Islet precursor cell (in vitro differentiated cells): Measurements from ENCODE around the gene CT47B1.
A peak's percentile ranks its signal among the peaks of the same experiment; 100 is the strongest.
"Not testable (repeated sequence)": the region's sequence is repeated elsewhere in the genome, so short reads cannot be mapped to it uniquely, and the experiment has no call there.

Experiments
- DNase-seq: peaks from one replicate; pipeline ENCODE4 v3.0.0-alpha.2; 2018

The CT47B1 gene

DNA sequence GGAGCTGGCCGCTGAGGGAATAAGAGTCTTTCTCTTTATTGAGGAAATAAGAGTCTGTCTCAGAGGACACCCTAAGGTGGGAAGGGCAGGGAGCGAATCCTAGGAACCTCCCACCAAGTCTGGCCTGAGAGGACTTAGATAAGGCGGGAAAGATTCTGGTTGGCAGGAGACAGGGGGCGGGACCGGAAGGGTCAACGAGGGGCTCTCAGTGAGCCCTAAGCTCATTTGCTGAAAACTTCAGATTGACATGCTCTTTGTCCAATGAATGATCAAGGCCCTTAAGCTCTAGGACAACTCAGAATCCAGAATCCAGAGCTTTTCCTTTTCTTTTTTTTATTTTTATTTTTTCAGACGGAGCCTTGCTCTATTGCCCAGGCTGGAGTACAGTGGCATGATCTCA is at the start of gene CT47B1:
TSS of gene CT47B1 (minus strand) at position 101 of the 400 bp plus-strand sequence. CDS start 196 bp downstream, outside the sequence.
- DNase-seq, result not testable (repeated sequence)

DNA sequence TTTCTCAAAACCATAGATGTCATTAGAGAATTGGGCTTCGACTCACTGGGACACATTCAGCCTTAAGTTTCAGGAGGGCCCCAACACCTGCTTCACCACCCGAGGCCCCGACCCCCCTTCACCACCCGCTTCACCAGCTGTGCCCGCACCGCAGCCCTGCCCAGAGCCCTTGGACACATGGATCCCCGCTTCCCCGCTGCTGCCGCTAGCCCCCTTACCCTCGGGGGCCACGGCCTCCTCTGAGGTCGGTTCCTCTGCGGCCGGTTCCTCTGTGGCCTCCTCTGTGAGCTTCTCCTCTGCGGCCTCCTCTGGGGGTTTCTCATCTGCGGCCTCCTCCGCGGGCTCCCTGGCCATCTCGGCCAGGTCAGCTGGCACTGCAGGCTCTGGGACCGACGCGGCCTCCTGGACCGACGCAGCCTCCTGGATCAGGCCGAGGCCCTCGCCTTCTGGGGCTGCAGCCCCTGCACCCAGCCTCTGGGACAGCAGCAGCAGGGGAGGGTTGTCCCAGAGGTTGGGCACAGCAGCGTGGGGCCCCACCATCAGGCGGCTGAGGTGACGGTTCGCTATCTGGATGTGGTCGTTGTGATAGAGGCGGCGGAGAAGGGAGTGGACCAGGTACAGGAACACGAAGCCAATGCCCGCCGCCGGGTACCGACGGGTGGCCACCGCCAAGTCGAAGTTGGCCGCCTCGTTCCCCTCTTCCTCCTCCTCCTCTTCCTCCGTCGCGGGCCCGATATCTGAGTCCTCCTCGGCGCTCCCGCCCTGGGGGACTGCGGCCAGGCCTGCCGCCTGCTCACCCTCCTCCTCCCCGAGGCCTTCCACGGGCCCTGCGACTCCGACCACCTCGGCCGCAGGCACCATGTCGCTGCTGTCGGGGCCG is 748 bp downstream of the CT47B1 start:
- no peak for DNase-seq

DNA sequence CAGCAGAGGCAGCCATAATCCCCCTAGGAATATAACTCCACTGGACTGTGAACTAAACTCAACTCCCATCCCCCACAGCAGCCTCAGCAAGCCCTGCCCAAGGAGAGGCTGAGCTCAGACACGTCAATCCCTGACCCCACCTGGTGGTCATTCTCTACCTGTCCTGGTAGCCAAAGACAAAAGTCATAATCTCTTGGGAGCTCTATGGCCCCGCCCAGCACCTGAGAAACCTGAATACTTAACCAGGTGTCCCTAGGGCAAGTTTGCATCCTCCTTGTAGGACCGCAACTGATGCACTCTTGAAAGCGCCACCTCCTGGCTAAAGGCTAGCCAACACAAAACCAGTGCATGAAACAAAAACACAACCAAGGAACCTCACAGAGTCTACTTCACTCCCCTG is 18.4 kb downstream of the CT47B1 start:
- peak; percentile 61 for DNase-seq

DNA sequence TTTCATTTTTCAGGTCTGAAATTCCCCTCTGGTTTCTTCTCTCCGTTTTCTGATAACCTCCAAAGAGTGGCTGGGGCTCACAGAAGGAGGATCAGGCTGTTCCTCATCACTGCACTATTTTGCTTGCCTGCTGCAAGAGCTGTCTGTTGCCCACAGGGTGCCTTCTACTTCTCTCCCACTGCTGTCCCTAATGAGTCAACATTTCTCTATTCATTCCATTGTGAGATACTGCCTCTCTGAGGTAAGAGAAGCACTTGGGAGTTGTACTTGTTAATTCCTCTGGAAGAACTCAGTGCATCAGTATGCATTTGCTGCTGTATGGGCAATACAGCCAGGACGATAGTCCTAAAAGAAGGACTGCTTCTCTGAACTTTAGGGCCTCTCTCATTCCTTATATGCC is 34.8 kb downstream of the CT47B1 start:
- DNase-seq, result no peak

DNA sequence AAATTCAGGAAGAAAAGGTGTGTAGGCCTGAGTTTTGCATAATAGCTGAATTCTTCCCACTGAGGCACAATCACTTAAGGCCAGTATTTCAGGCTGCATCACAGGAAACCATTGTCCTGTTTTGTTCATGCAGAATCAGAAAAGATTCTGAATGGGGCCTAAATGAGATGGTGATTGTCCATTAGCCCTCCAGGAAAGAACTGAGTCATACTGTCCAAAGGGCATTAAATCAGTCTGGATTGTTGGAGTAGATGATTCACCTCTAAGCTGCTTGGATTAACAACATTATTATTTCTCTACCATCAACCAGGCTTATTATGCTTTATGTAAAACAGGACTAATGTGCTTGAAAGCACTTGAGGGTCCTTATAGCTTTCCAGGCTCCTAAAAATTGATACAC is 36.2 kb downstream of the CT47B1 start:
- no peak for DNase-seq

DNA sequence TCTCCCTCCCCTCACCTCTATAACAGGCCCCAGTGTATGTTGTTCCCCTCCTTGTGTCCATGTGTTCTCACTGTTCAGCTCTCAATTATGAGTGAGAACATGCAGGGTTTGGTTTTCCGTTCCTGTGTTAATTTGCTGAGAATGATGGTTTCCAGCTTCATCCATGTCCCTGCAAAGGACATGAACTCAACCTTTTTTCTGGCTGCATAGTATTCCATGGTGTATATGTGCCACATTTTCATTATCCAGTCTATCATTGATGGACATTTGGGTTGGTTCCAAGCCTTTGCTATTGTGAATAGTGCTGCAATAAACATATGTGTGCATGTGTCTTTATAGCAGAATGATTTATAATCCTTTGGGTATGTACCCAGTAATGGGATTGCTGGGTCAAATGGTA is 48.5 kb downstream of the CT47B1 start:
- DNase-seq, result not testable (repeated sequence)

DNA sequence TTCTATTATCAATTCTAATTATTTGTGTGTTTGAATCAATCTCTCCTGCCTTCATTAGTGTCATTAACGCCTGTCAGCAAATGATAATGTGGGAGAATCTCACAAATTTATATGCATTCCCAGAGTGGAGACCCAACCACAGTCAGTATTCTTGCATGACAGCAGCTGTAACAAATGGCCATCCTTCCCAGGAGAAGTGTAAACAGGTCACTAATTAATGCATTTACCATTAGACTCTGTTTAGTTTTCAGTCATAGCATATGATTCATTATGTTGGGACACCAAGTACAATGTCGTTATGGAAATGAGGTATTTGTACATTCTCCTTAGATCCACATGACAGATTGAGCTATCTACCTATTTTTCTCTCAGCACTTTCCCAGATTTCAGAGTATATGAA is 50.5 kb downstream of the CT47B1 start:
- no peak for DNase-seq

DNA sequence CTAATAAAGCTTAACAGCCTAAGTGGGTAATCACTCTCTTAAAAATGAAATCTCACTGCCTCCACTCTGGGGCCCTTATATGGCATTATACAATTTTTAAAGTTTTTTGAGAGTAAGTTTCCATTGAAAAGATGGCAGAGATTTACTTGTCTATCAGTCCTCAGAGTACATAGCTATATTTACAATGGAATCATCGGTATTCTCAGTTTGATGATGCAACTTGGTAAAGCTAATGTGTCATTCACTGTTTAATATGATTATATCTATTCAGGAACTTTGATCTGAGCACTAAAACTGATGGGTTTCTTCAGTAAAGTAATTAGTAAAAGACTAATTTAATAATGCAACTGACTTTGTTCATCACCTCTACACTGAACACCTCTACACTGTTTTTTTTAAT is 51.6 kb downstream of the CT47B1 start:
- no peak for DNase-seq

DNA sequence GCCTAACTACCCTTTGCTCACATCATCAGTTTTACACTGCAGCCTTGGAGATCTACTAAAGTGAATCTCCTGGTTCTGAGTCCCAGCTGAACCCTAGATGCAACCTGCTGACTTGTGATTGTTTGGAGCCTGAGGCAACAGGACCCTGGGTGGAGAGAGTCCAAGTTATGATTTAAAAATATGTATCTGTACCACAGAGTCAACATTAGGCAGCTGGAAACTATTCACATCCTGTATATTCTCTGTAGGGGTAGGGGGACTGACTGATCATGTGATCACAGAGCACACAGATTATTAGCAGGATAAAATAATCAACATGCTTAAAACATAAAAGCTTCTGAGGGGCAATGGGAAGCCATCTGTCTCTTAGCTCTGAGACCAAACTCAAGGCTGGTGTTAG is 52.1 kb downstream of the CT47B1 start:
- DNase-seq, result no peak
